ENCODE results near the gene CWC27. TPM values are rescaled to one million over a fixed set of nuclear protein-coding genes. Genes with fewer than 3 reads are reported as not detected.
"Not testable (repeated sequence)": the region's sequence is repeated elsewhere in the genome, so short reads cannot be mapped to it uniquely, and the experiment has no call there.

CWC27 gene
- total RNA-seq, 2 donors from 2014 or later, result 10.9 to 14.0 TPM

DNA sequence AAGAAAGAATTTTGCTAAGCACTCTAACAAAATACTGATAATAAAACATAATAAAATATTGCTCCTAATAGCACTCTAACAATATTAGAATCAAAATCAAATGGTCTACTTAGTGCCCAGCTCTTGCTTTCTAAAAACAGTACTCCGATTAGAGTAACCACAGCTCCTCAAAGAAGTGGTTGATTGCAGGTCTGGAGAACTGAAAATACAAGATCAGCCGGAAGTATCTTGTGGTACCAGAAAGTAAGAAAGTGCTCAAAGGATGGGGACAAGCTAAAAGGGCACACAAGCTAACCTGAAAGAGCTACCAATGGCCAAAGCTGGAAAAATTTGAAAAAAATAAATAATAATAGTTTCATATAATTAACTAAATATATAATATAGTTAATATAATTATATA, 119.2 kb downstream of the CWC27 start:
- no peak for ATAC-seq
- no peak for DNase-seq
- H3K4me3 ChIP-seq, result no peak overlapping the region
- H3K27me3 ChIP-seq, result no peaks in the 10 kb centered on the region
- no peaks in the 10 kb centered on the region for H3K4me1 ChIP-seq
- no peak for TF ChIP-seq POLR2A (IDR thresholded peaks at IDR 0.05)
- TF ChIP-seq, protein P1, sequence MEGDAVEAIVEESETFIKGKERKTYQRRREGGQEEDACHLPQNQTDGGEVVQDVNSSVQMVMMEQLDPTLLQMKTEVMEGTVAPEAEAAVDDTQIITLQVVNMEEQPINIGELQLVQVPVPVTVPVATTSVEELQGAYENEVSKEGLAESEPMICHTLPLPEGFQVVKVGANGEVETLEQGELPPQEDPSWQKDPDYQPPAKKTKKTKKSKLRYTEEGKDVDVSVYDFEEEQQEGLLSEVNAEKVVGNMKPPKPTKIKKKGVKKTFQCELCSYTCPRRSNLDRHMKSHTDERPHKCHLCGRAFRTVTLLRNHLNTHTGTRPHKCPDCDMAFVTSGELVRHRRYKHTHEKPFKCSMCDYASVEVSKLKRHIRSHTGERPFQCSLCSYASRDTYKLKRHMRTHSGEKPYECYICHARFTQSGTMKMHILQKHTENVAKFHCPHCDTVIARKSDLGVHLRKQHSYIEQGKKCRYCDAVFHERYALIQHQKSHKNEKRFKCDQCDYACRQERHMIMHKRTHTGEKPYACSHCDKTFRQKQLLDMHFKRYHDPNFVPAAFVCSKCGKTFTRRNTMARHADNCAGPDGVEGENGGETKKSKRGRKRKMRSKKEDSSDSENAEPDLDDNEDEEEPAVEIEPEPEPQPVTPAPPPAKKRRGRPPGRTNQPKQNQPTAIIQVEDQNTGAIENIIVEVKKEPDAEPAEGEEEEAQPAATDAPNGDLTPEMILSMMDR (IDR thresholded peaks at IDR 0.05), result no peak
- H3K27ac ChIP-seq, result no peak overlapping the region
- no peaks in the 10 kb centered on the region for H3K36me3 ChIP-seq (replicated peaks in 1 of 2; ENCODE audit: insufficient read depth in 1 of 2, low read depth in 2 of 2)
- intact Hi-C loops (cut with DNase I), result no loop called here
- 88 to 97% methylated on average over 2 of the region's 2 CpGs for WGBS, 2 donors
- H3K9me3 ChIP-seq, result no peaks in the 10 kb centered on the region

- ATAC-seq (no peak), DNase-seq (no peak)
- Histone ChIP-seq H3K4me1 (no peaks in the 10 kb centered on the region), H3K4me3 (no peak overlapping the region), H3K27me3 (no peaks in the 10 kb centered on the region), H3K36me3 (replicated peaks in 1 of 2; ENCODE audit: insufficient read depth in 1 of 2, low read depth in 2 of 2) (no peaks in the 10 kb centered on the region), H3K27ac (no peak overlapping the region), H3K9me3 (no peaks in the 10 kb centered on the region)
- WGBS, 2 donors, result 94 to 95% methylated on average over 2 of the region's 2 CpGs
- no peak for TF ChIP-seq POLR2A (IDR thresholded peaks at IDR 0.05)
- TF ChIP-seq, protein P1 (IDR thresholded peaks at IDR 0.05), result no peak
- intact Hi-C loops (cut with DNase I), result no loop called here
Measured at GRCh38 chr5:64895748-64896147, 127.0 kb downstream of the CWC27 start.

GRCh38 chr5:64899838-64900237, 131.1 kb downstream of the CWC27 start:
- Histone ChIP-seq H3K36me3 (replicated peaks in 1 of 2; ENCODE audit: insufficient read depth in 1 of 2, low read depth in 2 of 2) (no peaks in the 10 kb centered on the region), H3K4me3 (no peak overlapping the region), H3K27me3 (no peaks in the 10 kb centered on the region), H3K9me3 (no peaks in the 10 kb centered on the region), H3K27ac (no peak overlapping the region), H3K4me1 (no peaks in the 10 kb centered on the region)
- intact Hi-C loops (cut with DNase I), result no loop called here
- ATAC-seq (no peak), DNase-seq (no peak)
- TF ChIP-seq POLR2A (IDR thresholded peaks at IDR 0.05), result no peak
- TF ChIP-seq, protein P1 (IDR thresholded peaks at IDR 0.05), result no peak
- WGBS, 2 donors, result 84 to 88% methylated on average over 1 of the region's 1 CpG

GRCh38 chr5:64900618-64901017, 131.9 kb downstream of the CWC27 start:
- Histone ChIP-seq H3K9me3 (no peaks in the 10 kb centered on the region), H3K4me3 (no peak overlapping the region), H3K36me3 (replicated peaks in 1 of 2; ENCODE audit: insufficient read depth in 1 of 2, low read depth in 2 of 2) (no peaks in the 10 kb centered on the region), H3K27me3 (no peaks in the 10 kb centered on the region), H3K27ac (no peak overlapping the region), H3K4me1 (no peaks in the 10 kb centered on the region)
- intact Hi-C loops (cut with DNase I), result no loop called here
- ATAC-seq, result no peak
- 42 to 64% methylated on average over 2 of the region's 2 CpGs for WGBS, 2 donors
- TF ChIP-seq POLR2A (IDR thresholded peaks at IDR 0.05), result no peak
- TF ChIP-seq, protein P1 (IDR thresholded peaks at IDR 0.05), result no peak
- DNase-seq, result no peak

GRCh38 chr5:64907399-64907798, 138.7 kb downstream of the CWC27 start:
- H3K27me3 ChIP-seq; H3K4me1 ChIP-seq; DNase-seq; H3K36me3 ChIP-seq (replicated peaks in 1 of 2; ENCODE audit: insufficient read depth in 1 of 2, low read depth in 2 of 2); ATAC-seq; intact Hi-C loops (cut with DNase I); H3K4me3 ChIP-seq; H3K9me3 ChIP-seq; H3K27ac ChIP-seq: not testable (repeated sequence)

Data from body of pancreas (tissue), 4 donors.